SK-N-DZ (cell line): ENCODE measurements around the gene UVSSA. TPM values are rescaled to one million over a fixed set of nuclear protein-coding genes. Genes with fewer than 3 reads are reported as not detected.

ENCODE experiments used
- DNase-seq: peaks from one replicate; pipeline ENCODE4 v3.0.0-alpha.2; 2015; ENCODE audit warnings: low spot score
- polyA plus RNA-seq, 2 experiments: library from polyadenylated mRNA; depleted of rRNA; stranded (reverse); fragments of >200 nt; gene quantifications; 2 replicates each; pipeline ENCODE4 v1.2.3, GENCODE V29; 2014

The UVSSA gene, protein sequence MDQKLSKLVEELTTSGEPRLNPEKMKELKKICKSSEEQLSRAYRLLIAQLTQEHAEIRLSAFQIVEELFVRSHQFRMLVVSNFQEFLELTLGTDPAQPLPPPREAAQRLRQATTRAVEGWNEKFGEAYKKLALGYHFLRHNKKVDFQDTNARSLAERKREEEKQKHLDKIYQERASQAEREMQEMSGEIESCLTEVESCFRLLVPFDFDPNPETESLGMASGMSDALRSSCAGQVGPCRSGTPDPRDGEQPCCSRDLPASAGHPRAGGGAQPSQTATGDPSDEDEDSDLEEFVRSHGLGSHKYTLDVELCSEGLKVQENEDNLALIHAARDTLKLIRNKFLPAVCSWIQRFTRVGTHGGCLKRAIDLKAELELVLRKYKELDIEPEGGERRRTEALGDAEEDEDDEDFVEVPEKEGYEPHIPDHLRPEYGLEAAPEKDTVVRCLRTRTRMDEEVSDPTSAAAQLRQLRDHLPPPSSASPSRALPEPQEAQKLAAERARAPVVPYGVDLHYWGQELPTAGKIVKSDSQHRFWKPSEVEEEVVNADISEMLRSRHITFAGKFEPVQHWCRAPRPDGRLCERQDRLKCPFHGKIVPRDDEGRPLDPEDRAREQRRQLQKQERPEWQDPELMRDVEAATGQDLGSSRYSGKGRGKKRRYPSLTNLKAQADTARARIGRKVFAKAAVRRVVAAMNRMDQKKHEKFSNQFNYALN
- 2.6 and 3.3 TPM in 2 replicates for polyA plus RNA-seq (2014; cell fraction: cytosol; rRNA removed)
- 30.7 and 37.5 TPM in 2 replicates for polyA plus RNA-seq (2014; cell fraction: nucleus; rRNA removed)

DNA sequence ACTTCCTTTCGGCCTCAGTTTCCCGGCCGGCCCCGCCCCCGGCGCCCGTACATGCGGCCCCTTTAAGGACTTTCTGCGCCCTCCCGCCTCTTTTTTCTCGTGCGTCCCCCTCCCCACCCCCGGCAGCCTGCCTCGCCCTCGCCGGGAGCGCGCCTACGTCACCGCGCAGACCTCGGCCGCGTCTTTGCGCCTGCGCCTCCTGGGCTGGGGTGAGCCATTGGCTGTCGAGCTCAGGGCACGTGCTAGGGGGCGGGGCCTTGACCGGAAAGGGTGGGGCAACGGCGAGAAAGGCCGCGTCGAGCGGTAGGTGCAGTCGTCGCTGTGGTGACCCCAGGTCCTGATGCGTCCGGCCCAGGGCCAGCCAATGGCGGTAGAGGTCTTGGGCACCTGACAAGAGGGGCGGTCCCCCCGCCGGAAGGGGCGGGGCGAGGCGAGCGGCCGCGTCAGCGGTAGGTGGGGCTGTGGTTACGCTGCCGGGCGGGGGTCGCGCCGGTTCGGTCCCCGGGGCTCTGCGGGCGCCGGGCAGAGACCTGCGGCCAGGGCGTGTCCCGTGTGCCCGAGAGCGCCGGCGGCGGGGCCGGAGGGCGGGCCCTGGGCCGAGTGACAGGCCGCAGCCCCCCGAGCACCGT, at the start of gene UVSSA:
Gene UVSSA, plus strand, starts transcription at position 428 of the 629 bp plus-strand sequence. CDS start 884 bp downstream, outside the sequence.
- DNase-seq: peak; percentile 98

GRCh38 chr4:1297456-1298325, 49.3 kb upstream of the UVSSA start:
- DNase-seq: no peak

DNA sequence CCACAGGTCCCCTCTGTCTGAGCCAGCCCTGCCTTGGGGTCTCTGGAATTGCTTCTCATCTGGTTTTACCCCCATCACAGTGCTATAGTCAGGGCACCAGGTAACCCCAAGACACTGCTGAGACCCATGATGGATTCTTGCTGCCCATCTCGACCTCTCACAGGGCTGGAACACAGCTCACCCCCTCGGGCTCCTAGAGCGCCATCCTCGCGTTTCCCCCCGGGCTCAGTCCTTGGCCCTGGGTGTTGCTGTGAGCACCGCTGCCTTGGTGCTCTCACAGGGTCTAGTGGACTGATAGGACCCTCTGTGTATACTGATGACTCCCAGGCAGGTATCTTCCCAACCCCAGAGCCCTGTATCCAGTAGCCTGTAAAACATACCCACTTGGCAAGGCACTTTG, 48.5 kb upstream of the UVSSA start:
- DNase-seq: no peak

GRCh38 chr4:1299301-1299860, 47.6 kb upstream of the UVSSA start:
- no peak for DNase-seq

DNA sequence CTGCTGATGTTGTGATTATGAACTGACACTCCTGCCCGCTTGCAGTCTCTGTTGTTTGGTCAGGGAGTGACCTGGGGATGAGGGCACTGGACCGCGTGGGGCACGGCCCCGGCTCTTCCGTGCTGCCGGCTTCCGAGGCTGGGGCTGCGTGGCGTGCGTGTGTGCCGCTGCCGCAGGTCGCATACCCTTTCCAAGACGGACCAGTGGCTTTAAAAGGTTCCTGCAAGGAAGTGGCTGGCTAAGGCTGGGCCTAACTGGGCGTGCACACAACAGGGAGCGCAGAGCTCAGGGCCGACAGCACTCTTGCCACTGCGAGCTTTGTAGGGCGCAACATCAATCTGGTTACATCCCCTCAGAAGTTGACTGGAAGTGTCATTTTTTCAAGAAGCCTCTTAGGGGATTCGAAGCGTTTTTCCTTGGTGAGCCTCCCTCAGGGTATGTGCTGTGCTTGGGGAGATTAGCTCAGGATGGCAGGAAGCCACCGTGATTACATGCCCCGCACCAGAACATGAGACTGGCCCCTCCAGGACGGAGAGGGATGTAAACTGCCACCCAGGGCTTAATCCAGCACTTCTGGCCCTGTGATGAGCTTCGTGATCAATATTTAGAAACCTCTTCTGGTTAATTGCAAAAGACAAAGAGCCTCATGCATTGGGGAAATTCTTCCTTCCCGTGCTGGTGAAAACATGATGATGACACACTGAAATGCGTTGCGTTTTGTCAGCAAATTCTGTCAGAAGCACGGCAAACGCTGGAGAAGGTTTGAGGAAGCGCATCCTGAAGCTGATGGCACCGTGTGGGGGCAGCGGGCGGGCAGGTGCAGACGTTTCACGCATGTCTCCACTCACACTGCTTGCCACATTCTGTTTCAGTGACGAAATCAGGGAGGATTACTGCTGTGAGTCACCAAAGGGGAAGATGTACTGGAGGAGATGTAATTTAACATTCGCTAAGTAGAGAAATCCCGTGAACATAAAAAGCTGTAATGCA, 46.2 kb upstream of the UVSSA start:
- no peak for DNase-seq

GRCh38 chr4:1302159-1302558, 44.8 kb upstream of the UVSSA start:
- DNase-seq: no peak

- no peak for DNase-seq
Observed at GRCh38 chr4:1305261-1305711, 41.7 kb upstream of the UVSSA start.

GRCh38 chr4:1305781-1306455, 41.1 kb upstream of the UVSSA start:
- DNase-seq: no peak

GRCh38 chr4:1307951-1308735, 38.9 kb upstream of the UVSSA start:
- no peak for DNase-seq

DNA sequence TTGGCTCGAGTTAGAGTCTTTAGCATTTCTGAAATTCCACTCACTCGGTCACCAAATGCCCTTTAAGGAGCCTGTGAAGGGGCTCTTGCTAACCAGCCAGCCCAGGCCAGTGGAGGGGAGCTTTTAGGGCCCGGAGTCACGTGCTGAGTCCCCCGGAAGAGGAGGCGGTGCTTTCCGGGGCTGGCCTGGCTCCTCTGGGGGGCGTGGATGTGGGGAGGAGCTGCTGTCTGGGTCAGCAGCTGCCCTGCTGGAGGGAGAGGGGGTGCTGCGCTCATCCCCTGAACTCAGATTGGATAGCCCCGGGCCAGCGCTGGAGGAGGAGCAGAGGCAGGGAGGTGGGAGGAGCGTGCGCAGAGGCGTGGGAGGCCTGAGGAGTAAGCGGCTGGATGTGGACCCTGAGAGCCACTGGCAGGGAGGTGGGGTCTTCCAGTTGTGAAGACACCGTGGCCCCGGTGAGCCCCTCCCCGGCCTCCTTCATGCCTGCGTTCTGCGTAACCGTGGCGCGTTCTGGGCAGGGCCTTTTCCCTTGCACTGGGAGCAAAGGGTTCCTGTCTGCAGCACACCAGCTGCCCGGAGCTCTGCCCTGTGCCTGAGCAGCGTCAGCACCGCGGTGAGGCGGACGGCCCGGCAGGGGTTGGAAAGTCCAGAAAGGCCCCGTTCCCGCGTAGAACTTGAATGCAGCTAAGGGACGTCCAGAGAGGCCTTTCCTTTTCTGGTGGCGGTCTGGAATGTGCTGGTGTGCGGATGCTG, 37.6 kb upstream of the UVSSA start:
- peak; percentile 91 for DNase-seq

DNA sequence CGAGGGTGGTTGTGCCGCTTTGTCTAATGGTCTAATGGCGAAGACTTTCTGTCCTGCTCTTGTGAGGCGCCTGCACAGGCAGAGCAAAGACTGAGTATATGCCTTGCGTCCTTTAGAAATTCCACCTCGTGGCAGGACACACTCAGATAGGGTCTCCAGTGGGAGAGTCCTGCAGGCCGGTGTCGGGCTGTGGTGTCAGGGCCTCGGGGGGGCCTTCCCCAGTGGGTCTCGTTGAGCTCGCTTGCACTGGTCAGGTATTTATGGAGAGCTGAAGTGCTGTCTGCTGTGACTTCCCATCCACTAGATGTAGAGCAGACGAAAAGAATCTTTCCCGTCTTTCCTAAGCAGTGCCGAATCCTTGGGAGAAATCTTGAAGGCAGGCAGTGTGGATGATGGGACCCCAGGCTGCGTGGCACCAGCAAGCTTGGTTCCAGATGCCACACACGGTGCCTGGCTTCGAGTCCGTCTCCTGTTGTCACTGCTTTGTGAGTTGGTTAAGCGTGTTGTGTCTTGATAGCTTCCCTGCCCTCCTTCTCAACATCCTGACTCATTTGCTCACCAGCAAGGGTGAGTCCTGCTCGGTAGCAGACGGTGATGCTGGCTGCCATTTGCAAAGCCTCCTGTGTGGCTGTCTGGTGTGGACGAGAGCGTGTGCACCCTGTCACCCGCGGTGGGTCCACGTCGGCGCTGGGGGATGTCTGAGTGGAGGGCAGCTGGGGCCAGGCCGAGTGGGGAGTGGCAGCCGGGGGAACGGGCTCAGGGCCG, 36.8 kb upstream of the UVSSA start:
- no peak for DNase-seq

GRCh38 chr4:1310796-1311631, 36.0 kb upstream of the UVSSA start:
- DNase-seq: no peak

DNA sequence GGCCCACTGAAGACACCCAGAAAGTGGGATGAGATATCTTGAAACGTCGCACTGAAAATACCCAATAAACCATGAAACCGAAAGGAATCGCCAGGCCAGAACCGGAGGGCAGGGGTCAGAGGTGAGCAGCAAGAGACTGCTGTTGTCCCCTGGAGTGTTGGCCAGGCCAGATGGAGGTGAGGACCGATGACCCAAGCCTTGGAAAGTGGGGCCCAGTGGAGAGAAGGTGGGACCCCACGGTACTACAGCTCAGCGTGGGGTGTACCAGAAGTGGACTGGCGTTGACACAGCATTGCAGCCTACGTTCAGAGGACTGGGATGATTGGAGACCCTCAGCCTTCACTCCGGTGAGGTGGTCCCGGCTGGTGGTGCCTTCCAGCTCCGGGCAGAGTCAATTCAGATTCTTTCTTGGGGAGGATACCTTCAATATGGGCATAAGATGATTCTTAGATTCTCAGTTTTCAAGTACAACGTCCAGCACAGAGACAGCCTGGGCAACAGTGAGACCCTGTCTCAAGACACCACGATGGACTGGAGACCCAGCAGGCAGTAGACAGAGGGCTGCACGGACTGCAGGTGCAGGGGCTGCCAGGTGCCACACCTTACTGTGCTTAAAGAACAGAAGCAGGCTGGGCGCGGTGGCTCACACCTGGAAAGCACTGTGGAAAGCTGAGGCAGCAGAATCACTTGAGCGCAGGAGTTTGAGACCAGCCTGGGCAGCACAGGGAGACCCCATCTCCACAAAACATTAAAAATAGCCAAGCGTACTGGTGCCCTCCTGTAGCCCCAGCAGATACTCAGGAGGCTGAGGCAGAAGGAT, 34.0 kb upstream of the UVSSA start:
- DNase-seq: no peak

- DNase-seq: no peak
Observed at GRCh38 chr4:1315306-1315705, 31.7 kb upstream of the UVSSA start.
